Cerebellar cortex (tissue), 1 donor: Measurements from ENCODE around the gene HYAL2.

Experiments used
- DNase-seq: peaks from one replicate; pipeline ENCODE4 v3.0.0-alpha.2; 2015; ENCODE audit warnings: low spot score

HYAL2 gene

DNA sequence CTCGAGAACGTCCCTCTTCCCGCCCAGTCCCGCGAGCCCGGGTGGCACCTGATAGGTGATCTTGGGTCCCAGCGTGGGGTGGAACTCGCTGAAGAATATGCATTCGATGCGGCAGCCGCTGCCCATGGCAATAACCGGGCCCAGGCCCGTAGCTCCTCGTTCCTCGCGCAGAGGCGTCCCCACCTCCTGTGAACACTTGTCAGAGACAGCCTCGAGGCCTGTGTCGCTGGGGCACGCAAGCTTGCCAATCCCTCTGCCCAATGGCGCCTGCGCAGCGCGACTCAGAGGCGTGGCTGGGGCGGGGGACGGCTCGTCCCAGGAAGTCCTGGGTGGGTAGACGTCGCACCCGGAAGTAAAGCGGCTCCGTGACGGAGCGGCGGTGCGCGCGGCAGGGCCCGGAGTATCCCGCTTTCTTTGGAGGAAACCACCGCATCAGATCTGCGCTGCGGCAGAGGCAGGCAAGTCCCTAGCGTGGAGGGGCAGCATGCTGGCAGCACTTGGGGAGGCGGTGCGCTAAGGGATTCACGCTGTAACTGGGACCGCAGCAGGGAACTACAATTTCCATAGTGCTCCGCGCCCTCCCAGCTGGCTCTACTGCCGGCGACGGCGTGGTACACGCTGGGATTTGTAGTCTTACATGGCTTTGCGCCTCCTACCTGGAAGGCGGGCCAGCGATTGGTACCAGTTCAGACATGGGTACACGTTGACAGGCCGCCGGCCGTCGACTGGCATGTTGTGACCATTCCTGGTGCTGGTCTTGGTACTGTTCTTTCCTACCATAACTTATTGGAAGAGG is 28.2 kb upstream of the HYAL2 start, which contains the start of the genes CYB561D2 and NPRL2:
CYB561D2 (plus strand) TSS at position 336 of the 796 bp plus-strand sequence. CDS start 572 bp downstream, outside the sequence.
NPRL2 (minus strand) TSS at position 249 of the 796 bp plus-strand sequence; CDS start at position 126, 123 bp downstream.
- DNase-seq = peak; percentile 96

DNA sequence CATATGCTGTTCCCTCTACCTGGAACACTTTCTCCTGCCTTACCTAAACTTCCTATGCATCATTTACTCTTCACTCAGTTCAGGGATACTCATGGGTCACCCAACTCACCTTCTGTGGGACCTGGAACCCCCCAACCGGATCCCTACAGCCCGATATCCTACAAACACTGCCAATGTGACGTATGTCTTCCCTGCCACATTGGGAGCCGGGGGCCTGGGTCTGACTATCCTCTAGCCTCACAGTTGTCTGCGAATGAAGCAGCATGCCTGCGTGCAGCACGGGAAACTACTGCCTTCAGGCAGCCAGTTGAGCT is 27.6 kb upstream of the HYAL2 start:
- DNase-seq = no peak

DNA sequence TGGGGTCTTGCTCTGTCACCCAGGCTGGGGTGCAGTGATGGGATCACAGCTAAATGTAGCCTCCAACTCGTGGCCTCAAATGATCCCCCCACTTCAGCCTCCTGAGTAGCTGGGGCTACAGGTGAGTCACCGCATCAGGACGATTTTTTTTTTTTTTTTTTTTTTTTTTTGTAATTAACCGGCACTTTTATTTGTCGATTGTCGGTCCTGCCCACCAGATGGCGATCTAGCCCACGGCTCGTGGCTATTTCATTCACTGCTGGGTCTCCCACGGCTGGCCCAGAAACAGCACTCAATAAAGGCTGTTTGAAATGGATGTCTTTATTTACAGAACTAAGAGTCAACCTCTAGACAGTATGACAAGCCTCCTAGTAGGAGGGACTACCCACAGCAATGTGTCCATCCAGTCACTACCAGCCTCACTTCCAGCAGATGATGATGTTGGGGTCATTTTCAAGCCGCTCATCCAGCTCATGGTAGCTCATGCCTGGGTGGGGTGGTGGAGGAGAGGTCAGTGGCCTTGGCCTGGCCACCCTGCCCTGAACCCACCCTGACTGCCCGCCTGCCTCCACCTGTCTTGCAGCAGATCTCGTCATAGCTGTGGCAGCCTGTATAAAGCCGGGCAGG is 24.8 kb upstream of the HYAL2 start:
- DNase-seq = peak; percentile 85

DNA sequence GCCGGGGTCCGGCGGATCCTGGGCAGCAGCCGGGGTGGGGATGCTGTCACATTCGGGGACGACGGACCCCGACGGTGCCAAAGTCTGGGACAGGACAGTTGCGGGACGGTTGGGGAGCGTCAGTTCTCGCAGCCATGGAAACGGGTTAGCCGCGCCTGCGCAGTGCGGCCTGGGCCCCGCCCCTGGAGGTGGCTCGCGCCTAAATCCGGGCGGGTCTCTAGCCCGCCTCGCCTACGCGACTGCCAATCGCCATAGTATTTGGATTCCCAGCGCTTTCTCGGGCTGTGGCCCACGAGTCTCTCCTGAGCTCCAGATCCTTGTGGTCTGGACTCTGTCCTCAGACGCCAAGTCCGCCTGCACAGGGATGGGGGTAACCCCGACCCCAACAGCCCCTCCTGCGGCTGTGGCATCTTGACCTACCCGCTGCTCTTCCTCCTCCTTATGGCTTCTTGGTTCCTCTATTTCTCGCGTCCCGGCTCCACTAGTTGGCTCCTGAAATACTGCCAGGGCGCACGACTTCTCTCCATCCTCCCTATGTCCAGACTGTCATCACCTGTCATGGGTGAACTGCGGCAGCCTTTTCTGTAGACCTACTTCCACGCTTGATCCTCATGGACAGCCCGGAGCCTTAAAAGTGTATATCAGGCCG is 23.2 kb upstream of the HYAL2 start, which contains the start of gene ZMYND10:
ZMYND10 (minus strand) TSS at position 147 of the 649 bp plus-strand sequence. CDS start 153 bp downstream, outside the sequence.
- no peak for DNase-seq

DNA sequence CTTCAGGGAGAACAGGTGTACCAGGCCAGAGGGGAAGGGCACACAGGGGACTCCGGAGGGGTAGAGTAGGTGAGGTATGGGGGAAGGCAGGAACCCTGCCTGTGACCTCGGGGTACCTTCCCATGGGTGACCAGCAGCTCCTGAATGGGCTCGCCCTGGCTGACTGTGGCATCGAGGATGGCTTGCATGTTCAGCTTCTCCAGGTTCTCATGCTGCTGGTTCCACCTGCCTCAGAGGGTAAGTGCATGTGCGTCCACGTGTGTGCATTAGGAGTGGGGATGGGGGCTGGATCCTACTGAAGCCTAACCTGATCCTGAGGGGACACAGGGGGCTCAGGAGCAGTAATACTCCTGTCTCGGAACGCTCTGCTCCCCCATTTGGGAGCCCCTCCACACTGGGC is 22.5 kb upstream of the HYAL2 start:
- DNase-seq = no peak

DNA sequence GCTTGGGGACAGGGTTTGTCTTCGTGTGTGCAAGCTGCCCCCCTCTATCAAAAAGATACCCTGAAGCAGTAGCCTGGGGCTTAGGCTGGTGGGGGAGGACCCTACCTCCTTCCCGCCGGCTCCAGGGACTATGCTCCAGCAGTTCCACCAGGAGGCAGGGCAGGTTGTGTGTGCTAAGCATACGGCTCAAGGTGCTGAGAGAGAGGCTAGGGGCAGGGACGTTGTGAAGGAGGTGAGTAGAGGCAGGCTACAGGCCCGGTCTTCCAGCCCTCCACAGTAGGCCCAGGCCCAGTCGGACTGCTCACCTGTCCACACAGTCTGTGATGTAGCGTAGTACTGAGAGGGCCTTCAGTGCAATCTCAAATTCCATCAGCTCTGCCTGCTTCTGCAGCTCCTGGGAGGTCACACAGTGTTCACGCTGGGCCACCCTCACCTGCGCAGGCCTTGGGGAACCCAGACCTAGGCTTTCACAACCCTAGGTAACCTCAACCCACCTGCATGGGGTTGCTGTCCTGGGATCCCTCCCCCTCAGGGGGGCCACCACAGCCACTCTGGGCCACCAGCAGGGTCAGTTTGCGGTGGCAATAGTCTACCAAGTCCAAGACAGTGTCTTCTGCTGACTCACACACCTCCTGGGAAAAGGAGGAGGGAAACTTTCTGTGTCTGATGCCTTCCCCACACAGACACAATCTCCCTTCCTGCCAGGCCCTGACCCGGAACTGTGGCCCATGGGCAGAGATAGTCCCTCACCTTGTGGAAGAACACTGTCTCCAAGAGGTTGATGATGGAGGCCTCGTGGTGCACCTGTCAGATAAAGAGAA is 20.5 kb upstream of the HYAL2 start:
- no peak for DNase-seq

DNA sequence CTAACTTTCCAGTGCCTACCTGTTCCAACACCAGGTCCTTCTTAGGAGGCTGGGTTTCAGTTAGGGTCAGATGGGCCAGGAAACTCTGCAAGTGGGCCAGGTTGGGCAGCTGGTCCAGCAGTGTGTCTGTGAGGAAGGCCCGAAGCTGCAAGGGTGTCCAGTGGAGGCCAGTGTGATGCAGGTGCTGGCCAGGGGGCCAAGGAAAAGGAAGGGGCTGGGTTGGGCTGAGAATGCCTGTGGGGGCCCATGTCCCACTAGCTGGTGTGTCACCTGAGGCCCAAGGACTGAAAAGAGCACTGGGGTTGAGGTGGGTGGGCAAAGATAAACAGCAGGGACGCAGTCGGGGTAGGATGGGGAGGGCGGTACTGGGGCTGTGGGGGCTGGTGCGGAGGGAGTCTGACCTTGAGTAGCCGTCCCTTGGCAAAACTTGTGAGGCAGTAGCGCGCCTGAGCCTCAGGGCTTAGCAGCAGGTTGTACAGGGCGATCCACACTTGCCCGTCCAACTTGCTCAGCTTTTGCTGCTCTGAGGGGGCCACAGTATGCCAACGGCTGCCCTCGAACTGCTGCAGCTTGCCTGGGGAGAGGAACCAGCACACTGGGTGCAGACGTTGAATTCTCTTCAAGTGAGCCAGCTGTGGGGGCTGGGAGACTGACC is 19.6 kb upstream of the HYAL2 start:
- DNase-seq = no peak

DNA sequence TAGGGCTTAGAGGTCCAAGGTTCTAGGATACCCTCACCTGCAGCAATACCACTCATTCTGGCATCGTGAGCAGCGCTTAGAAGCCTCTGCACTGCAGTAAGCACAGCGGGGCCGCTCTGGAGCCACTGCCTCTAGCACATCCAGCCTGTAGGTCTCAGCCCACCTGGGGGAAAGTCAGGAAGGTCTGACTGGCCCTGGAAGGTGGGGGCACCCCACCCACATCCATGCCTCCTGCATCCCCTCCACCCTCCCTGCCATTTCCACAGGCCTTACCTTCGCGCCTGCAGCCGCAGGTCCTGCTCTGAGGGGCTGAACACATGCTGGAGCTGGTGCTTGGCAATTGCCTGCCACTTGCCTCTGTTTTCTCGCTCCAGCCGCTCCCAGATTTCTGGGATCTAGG is 19.0 kb upstream of the HYAL2 start:
- DNase-seq = no peak

DNA sequence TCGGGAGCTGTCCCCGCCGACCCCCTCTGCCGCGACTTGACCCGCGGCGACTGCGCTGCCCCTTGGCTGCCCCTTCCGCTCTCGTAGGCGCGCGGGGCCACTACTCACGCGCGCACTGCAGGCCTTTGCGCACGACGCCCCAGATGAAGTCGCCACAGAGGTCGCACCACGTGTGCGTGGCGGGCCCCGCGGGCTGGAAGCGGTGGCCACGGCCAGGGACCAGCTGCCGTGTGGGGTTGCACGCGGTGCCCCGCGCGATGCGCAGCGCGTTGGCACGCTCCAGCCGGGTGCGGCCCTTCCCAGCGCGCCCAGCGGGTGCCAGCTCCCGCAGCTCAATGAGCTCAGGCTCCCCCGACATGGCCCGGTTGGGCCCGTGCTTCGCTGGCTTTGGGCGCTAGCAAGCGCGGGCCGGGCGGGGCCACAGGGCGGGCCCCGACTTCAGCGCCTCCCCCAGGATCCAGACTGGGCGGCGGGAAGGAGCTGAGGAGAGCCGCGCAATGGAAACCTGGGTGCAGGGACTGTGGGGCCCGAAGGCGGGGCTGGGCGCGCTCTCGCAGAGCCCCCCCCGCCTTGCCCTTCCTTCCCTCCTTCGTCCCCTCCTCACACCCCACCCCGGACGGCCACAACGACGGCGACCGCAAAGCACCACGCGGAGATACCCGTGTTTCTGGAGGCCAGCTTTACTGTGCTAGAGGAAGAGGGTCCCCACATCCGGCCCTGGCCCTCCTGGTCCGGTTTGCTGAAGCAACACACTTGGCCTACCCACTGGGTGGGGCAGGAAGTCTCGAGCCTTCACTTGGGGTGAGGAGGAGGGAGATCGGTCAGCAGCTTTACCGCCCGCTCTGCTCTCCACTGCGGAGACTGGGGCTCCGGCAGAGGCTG is 18.1 kb upstream of the HYAL2 start, which contains the start of gene RASSF1:
RASSF1 (minus strand) TSS at position 389 of the 882 bp plus-strand sequence; CDS start at position 358, 31 bp downstream.
- DNase-seq = peak; percentile 31

DNA sequence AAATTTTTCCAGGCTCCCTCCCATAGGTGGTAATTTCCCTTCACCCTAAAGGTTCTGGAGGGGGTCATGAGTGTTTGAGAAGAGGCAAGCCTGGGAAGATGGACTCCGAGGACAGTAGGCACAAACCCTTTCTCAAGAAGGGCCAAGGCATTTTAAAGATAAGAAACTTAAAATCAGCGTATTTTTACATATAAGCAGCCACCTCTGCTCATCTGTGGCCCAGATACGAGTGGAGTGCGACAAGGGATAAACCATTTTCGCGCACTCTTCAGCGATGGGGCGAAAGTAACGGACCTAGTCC is 17.6 kb upstream of the HYAL2 start:
- no peak for DNase-seq

DNA sequence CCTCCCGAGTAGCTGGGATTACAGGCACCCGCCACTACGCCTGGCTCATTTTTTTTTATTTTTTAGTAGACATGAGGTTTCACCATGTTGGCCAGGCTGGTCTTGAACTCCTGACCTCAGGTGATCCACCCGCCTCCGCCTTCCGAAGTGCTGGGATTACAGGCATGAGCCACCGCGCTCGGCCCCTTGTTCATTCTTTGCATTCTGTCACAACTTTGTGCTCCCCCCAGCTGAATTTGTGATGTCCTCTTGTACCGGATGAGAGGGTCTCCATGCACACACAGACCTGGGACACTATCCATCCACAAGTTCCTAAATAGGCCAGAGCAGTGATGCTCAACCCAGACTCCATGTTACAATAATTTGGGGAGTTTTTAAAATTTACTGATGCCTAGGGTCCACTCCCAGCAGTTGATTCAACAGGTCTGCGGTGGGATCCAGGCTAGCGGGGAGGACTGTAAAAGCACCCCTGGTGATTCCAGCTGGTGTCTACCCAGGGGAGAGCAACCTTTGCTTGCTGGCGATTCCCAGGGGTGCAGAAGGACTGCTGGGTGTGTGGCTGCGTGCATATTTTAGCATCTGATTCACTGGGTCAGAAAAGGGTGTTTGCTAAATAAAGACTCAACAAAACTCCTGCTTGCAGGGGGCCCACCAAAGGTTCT is 17.1 kb upstream of the HYAL2 start:
- no peak for DNase-seq

DNA sequence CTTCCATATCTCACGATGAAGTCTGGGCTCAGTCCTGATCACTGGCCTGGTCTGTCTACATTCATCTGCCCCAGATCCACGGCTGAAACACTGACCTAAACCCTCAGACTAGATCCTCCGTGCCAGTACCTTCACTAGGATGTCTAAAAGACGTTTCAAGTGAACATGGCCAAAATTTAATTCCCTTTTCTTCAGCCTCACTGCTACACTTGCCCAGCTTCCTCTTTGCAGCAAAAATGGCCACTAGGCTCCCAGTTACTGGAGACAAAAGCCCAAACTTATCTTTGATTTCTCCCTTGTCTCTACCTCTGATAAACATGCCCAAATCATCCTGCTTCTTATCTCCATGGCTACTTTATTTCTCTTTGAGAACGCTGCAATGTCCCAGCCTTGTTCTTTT is 16.4 kb upstream of the HYAL2 start:
- DNase-seq = no peak

DNA sequence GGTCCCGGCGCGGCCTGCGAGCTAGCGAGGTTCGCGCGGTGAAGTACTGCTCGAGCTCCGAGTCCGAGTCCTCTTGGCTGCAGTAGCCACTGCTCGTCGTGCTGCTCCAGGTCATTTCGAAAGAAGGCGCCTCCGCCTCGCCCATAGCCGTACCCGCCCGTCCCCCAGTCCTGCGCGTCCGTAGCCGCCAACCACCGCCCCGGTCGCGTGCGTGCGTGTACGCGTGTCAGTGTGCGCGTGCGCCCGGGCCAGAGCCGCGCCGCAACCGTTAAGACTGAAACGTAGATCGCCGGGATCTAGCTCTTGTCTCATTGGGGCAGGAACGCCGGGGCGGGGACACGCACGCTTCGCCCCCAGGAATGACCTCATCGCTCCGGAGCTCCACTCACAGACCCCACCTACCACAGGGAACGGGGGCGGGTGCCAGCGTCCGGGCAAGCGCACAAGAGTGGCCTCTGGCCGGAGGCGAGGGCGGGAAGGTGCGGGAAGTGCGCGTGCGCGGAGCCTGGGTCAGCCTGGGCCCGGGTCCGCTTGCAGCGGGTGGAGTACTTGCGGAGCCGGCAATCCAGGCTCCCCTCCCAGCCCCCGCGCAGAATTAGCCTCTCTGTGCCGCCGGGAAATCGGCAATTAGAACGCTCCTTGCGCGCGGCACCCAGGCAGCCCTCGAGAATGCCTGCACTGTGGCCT is 14.8 kb upstream of the HYAL2 start:
- DNase-seq = peak; percentile 99

DNA sequence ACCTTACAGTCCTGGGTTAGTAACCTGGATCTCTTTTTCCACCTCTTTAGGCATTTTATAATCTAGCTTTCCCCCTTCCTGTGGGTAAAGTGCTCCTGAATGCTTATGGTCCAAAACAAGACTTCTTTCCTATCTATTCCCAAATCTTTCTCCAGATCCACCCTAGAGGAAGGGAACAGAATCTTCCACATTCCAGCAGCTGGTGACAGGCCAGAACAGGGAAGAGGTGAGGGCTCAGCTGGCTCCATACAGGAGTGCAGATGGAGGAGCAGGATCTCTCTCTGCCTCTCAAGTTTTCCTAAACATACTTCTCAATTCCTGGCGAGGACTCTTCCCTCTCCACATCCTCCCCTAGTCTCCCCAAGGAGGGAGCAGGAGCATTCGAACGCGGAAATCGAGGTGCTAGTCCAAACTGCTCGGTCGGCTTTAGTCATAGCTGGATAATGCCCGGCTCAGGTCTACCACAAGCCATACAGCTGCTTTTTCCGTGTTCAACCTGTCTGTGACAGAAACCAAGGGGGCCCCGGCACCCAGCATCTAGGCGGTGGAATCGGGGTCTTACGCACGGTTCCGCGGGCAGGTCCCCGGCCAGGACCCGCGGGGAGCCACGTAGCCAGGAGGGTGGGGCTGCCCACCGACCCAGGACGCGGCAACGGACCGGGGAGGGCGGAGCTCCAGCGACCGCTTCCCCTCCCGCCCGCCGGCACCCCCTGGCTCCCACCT is 14.1 kb upstream of the HYAL2 start:
- DNase-seq = no peak

DNA sequence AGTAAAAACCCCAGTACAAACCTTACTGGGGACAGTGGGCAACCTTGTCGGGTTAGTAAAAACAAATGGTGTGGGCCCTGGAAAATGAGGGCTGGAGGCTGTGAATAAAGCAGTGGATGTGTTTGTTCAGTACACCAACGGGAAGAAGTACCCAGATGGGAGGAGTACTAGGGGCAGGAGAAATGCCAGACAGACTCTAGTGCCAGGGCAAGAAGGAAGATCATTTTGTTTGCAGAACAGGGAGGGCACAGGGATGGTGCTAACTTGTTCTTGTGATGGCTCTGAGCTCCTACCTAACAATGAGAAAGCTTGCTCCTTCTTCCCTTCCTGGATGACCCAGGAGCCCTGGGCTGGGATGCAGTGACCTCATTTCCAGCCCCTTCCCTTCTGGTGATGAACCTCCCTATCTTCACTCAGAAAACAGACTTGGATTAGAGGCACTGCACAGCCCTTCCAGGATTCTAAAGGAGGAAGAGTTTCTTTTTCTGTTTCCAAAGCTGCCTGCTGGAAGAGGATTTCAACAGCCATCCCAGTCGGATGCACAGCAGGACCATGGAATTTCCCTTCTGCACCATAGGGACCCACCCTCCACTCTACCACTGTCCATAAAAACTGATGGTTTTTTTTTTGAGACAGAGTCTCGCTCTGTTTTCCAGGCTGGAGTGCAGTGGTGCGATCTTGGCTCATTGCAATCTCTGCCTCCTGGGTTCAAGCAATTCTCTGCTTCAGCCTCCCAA is 12.0 kb upstream of the HYAL2 start:
- no peak for DNase-seq

DNA sequence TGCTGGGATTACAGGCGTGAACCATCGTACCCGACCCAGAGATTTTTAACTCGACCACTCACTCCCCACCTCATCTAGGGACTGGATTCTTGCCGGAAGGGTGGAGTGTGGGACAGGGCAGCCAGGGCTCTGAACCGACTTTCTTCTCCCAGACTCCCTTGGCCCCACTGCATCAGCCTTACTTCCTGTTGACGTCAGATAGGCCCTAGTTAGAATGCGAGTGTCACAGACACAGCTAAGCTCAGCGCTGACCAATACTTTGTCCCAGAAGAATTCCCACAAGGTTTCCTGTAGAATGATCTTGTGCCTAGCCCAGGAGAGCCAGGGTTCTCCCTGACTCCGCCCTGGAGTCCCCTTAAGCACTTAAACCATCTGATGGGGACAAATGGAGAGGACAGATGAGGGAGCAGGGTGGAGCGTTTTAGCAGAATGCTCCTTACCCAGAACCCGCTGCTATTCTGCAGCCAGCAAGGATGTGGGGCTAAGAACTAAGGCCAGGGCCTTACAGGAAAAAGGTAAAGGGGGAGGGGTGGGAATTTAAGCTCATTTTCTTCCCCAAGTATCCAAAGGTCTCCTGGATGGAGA is 11.3 kb upstream of the HYAL2 start:
- DNase-seq = no peak

DNA sequence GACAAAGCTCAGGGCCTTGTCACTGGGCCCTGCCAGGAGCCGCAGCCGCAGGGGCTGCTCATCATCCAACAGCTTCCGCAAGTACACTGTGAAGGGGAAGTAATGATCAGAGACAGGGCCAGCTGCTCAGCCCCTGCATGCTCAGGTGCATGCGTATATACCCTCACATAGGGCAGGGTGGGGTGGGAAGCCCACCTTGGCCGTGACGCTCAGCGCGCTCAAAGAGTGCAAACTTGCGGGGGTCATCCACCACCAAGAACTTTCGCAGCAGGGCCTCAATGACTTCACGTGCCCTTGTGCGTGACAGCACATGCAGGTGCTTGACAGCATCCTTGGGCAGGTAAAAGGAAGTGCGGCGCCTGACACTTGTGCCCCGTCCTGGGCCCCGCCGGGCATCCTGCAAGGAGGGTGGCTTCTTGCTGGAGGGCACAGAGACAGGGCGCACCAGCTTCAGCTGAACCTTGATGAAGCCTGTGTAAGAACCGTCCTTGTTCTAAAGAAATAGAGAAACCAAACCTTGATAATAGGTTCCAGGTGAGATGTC is 8.9 kb upstream of the HYAL2 start:
- DNase-seq = no peak
